MM.1S (cell line): Measurements from ENCODE around the gene ADIPOR2.

Experiments used
- DNase-seq: peaks from one replicate; pipeline ENCODE4 v3.0.0-alpha.2; 2015
- H2AFZ ChIP-seq: fragments of 300-600 bp; sonication (generic); 2 replicates; pipeline ENCODE4 v1.6.0; 2016; ENCODE audit warnings: antibody characterized with exemption, low read length
- H3F3A ChIP-seq: fragments of 300-600 bp; sonication (generic); 2 replicates; pipeline ENCODE4 v1.6.1; 2016; ENCODE audit warnings: mild to moderate bottlenecking, antibody characterized with exemption, low read length, moderate library complexity, mixed read lengths; ENCODE audit not compliant: insufficient read depth
- H3K27ac ChIP-seq: fragments of 300-600 bp; sonication (generic); 2 replicates; pipeline ENCODE4 v1.5.1; 2016; ENCODE audit warnings: mild to moderate bottlenecking, low read length
- H3K27me3 ChIP-seq: fragments of 300-600 bp; sonication (generic); replicated peaks from 2 replicates; pipeline ENCODE4 v1.6.0; 2016; ENCODE audit warnings: low read length; ENCODE audit not compliant: insufficient read depth
- H3K36me3 ChIP-seq: fragments of 300-600 bp; sonication (generic); replicated peaks from 2 replicates; pipeline ENCODE4 v1.6.1; 2016; ENCODE audit warnings: mild to moderate bottlenecking, low read length, mixed read lengths; ENCODE audit not compliant: insufficient read depth
- H3K4me1 ChIP-seq: fragments of 300-600 bp; sonication (generic); 2 replicates; pipeline ENCODE4 v1.6.1; 2016; ENCODE audit warnings: low read length, mixed read lengths
- H3K4me2 ChIP-seq: fragments of 300-600 bp; sonication (generic); 2 replicates; pipeline ENCODE4 v1.6.0; 2016; ENCODE audit warnings: low read depth, low read length
- H3K4me3 ChIP-seq: fragments of 300-600 bp; sonication (generic); 2 replicates; pipeline ENCODE4 v1.5.1; 2016; ENCODE audit warnings: low read length, mixed read lengths
- H3K79me2 ChIP-seq: fragments of 300-600 bp; sonication (generic); 2 replicates; pipeline ENCODE4 v1.6.1; 2016; ENCODE audit warnings: mixed run types, low read length, mixed read lengths
- H3K9ac ChIP-seq: fragments of 300-600 bp; sonication (generic); 2 replicates; pipeline ENCODE4 v1.6.1; 2016; ENCODE audit warnings: low read length, mixed read lengths
- H3K9me2 ChIP-seq: fragments of 300-600 bp; sonication (generic); replicated peaks from 2 replicates; pipeline ENCODE4 v1.6.1; 2016; ENCODE audit warnings: mild to moderate bottlenecking, low read length, mixed read lengths; ENCODE audit not compliant: insufficient read depth
- H3K9me3 ChIP-seq: fragments of 300-600 bp; sonication (generic); replicated peaks from 2 replicates; pipeline ENCODE4 v1.6.1; 2016; ENCODE audit warnings: mild to moderate bottlenecking, low read length, mixed read lengths; ENCODE audit not compliant: insufficient read depth
- H4K20me1 ChIP-seq: fragments of 300-600 bp; sonication (generic); 2 replicates; pipeline ENCODE4 v1.6.1; 2016; ENCODE audit warnings: mild to moderate bottlenecking, low read length, moderate library complexity, mixed read lengths; ENCODE audit not compliant: insufficient read depth
- CTCF ChIP-seq: fragments of 300-600 bp; sonication (generic); IDR thresholded peaks from 2 replicates; pipeline ENCODE4 v1.5.1; 2016; ENCODE audit warnings: antibody characterized with exemption, low read length, mixed read lengths
- EZH2 ChIP-seq: fragments of 300-600 bp; sonication (generic); optimal IDR thresholded peaks from 2 replicates; pipeline ENCODE3; 2017; ENCODE audit warnings: low read depth, mild to moderate bottlenecking, antibody characterized with exemption, low read length, mixed read lengths
- EZH2phosphoT487 ChIP-seq: fragments of 300-600 bp; sonication (generic); IDR thresholded peaks from 2 replicates; pipeline ENCODE4 v1.6.1; 2018; ENCODE audit warnings: antibody characterized with exemption, low read length

Gene ADIPOR2

GRCh38 chr12:1680804-1681492 lies 9.9 kb upstream of the ADIPOR2 start:
- H3K4me1 ChIP-seq: no peaks in the 10 kb centered on the region
- H3F3A ChIP-seq: no peaks in the 10 kb centered on the region
- no peak overlapping the region for H2AFZ ChIP-seq
- H3K36me3 ChIP-seq: no peaks in the 10 kb centered on the region
- no peak overlapping the region for H3K4me3 ChIP-seq
- H3K9me3 ChIP-seq: no peaks in the 10 kb centered on the region
- no peak for TF ChIP-seq EZH2phosphoT487
- no peak for TF ChIP-seq CTCF
- no peak for TF ChIP-seq EZH2
- H3K4me2 ChIP-seq: no peak overlapping the region
- no peaks in the 10 kb centered on the region for H3K27me3 ChIP-seq
- H3K79me2 ChIP-seq: no peaks in the 10 kb centered on the region
- H3K9me2 ChIP-seq: no peaks in the 10 kb centered on the region
- H3K9ac ChIP-seq: no peak overlapping the region
- H4K20me1 ChIP-seq: no peaks in the 10 kb centered on the region
- no peak overlapping the region for H3K27ac ChIP-seq
- no peak for DNase-seq

- H3K9me3 ChIP-seq: no peaks in the 10 kb centered on the region
- no peaks in the 10 kb centered on the region for H4K20me1 ChIP-seq
- no peak overlapping the region for H3K9ac ChIP-seq
- H3K79me2 ChIP-seq: no peaks in the 10 kb centered on the region
- no peaks in the 10 kb centered on the region for H3K36me3 ChIP-seq
- no peaks in the 10 kb centered on the region for H3K27me3 ChIP-seq
- DNase-seq: no peak
- no peak overlapping the region for H3K4me2 ChIP-seq
- H3F3A ChIP-seq: no peaks in the 10 kb centered on the region
- H3K9me2 ChIP-seq: no peaks in the 10 kb centered on the region
- H3K27ac ChIP-seq: no peak overlapping the region
- H3K4me1 ChIP-seq: no peaks in the 10 kb centered on the region
- H2AFZ ChIP-seq: no peak overlapping the region
- TF ChIP-seq EZH2 (no peak), EZH2phosphoT487 (no peak), CTCF (no peak)
- H3K4me3 ChIP-seq: no peak overlapping the region
Observed at GRCh38 chr12:1681493-1681807, 9.4 kb upstream of the ADIPOR2 start.

- DNase-seq: no peak
- H3K4me3 ChIP-seq: no peak overlapping the region
- no peaks in the 10 kb centered on the region for H3K9me2 ChIP-seq
- H3K27me3 ChIP-seq: no peaks in the 10 kb centered on the region
- TF ChIP-seq EZH2 (no peak), CTCF (no peak), EZH2phosphoT487 (no peak)
- no peaks in the 10 kb centered on the region for H3K36me3 ChIP-seq
- H3K9ac ChIP-seq: no peak overlapping the region
- peaks cover 8% of the 10 kb centered on the region for H3F3A ChIP-seq
- H3K27ac ChIP-seq: no peak overlapping the region
- H2AFZ ChIP-seq: no peak overlapping the region
- peaks cover 11% of the 10 kb centered on the region for H3K4me1 ChIP-seq
- no peaks in the 10 kb centered on the region for H3K9me3 ChIP-seq
- no peaks in the 10 kb centered on the region for H4K20me1 ChIP-seq
- peaks cover 23% of the 10 kb centered on the region for H3K79me2 ChIP-seq
- H3K4me2 ChIP-seq: no peak overlapping the region
Observed at GRCh38 chr12:1688086-1688710, 2.7 kb upstream of the ADIPOR2 start.
